GM21360 (cell line): ENCODE results near the gene INSM1.

Experiments used
- ATAC-seq: cut with Tn5 transposase; IDR thresholded peaks from one replicate; pipeline ENCODE4 v1.9.1; 2021; ENCODE audit warnings: mild to moderate bottlenecking, moderate library complexity; ENCODE audit not compliant: unreplicated experiment

Gene INSM1

GRCh38 chr20:20360464-20360863 lies 7.4 kb upstream of the INSM1 start:
- peak; percentile 60 for ATAC-seq

- no peak for ATAC-seq
Observed at GRCh38 chr20:20362774-20363433, 5.0 kb upstream of the INSM1 start.

GRCh38 chr20:20363434-20363798 lies 4.5 kb upstream of the INSM1 start:
- no peak for ATAC-seq

GRCh38 chr20:20363799-20364592 lies 3.9 kb upstream of the INSM1 start:
- ATAC-seq = no peak

GRCh38 chr20:20364593-20365479 lies 3.1 kb upstream of the INSM1 start:
- no peak for ATAC-seq

- ATAC-seq = no peak
Observed at GRCh38 chr20:20365480-20366161, 2.3 kb upstream of the INSM1 start.

GRCh38 chr20:20366551-20366875 lies 1.4 kb upstream of the INSM1 start:
- ATAC-seq = no peak

GRCh38 chr20:20366876-20367574 lies 879 bp upstream of the INSM1 start:
- ATAC-seq = no peak

- no peak for ATAC-seq
Observed at GRCh38 chr20:20368418-20369249, 730 bp downstream of the INSM1 start.

- ATAC-seq = no peak
Observed at GRCh38 chr20:20369250-20370093, 1.6 kb downstream of the INSM1 start.

- ATAC-seq = no peak
Observed at GRCh38 chr20:20370094-20370575, 2.2 kb downstream of the INSM1 start.

- no peak for ATAC-seq
Observed at GRCh38 chr20:20371083-20371482, 3.2 kb downstream of the INSM1 start.

- ATAC-seq = no peak
Observed at GRCh38 chr20:20371681-20372080, 3.8 kb downstream of the INSM1 start.

GRCh38 chr20:20373091-20373571 lies 5.2 kb downstream of the INSM1 start:
- no peak for ATAC-seq

GRCh38 chr20:20375862-20376261 lies 8.0 kb downstream of the INSM1 start:
- ATAC-seq = no peak

GRCh38 chr20:20386192-20386591 lies 18.3 kb downstream of the INSM1 start:
- no peak for ATAC-seq

GRCh38 chr20:20390393-20390792 lies 22.5 kb downstream of the INSM1 start:
- no peak for ATAC-seq

- ATAC-seq = no peak
Observed at GRCh38 chr20:20391115-20391514, 23.2 kb downstream of the INSM1 start.
